NOMO-1 treated with dmso at 0.1 percent for 144 hours (cell line): ENCODE data around the gene DLG4.
A peak's percentile ranks its signal among the peaks of the same experiment; 100 is the strongest.
"Not testable (repeated sequence)": the region's sequence is repeated elsewhere in the genome, so short reads cannot be mapped to it uniquely, and the experiment has no call there.

ENCODE experiments used
- DNase-seq: peaks from one replicate; lab custom pipeline; 2025; ENCODE audit not compliant: unreplicated experiment; lab: John Stamatoyannopoulos, UW

The DLG4 gene

DNA sequence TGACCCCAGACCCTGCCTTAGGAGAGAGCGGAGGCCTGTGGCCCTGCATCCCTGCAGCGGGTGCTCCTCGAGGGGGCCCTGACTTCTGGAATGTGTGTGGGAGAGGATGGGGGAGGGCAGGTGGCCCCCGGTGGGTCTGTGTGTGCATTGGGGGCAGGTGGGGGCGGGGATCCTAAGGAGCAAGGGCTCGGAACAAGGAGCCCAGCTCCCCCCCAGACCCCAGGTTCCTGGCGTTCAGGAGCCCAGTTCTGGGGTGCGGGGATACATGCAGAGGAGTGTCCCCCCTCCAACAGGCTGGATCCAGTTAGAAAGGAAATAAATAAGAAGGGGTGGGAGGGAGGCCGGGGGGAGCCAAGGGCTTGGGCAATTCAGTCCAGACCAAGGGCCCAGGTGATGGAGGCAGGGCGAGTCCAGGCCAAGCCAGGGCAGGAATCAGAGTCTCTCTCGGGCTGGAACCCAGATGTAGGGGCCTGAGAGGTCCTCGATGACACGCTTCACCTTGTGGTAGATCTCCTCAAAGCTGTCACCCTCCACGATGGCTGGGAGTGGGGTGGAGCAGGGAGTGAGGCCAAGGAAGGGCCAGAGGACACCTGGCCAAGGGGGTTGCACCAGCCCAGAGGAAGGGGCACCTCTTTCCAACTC, 29.2 kb downstream of the DLG4 start:
- no peak for DNase-seq

GRCh38 chr17:7186241-7186640, 33.4 kb downstream of the DLG4 start:
- DNase-seq = no peak

DNA sequence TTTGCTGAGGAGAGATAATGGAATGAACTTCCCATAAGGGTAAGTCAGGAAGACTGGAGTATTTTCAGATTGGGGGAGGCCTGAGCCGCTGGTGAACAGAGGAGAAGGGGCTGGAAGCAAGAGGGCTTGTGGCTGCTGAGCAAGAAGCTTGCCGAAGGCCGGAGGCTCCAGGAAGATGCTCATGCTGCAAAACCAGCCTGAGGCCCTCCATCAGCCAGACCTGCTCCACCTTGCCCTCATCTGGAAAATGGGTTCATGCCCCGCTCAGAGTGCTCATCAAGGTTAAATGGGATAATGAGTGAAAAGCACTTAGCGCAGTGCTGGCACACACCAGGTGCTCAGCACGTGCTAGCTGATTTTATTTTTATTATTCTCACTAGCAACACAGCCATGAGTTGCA, 35.0 kb downstream of the DLG4 start:
- DNase-seq = no peak

- no peak for DNase-seq
Measured at GRCh38 chr17:7184091-7184488, 35.5 kb downstream of the DLG4 start.

GRCh38 chr17:7183433-7184090, 36.1 kb downstream of the DLG4 start:
- DNase-seq = no peak

DNA sequence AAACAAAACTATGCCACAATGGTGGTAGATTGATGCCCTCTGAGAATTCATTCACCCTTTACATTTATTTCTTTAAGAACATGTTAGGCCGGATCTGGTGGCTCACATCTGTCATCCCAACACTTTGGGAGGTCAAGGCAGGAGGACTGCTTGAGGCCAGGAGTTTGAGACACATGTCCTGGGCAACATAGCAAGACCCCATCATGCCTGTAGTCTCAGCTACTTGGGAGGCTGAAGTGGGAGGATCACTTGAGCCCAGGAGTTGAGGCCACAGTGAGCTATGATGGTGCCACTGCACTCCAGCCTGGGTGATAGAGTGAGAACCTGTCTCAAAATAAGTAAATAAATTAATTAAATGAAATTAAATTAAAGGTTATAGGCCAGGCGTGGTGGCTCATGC, 37.5 kb downstream of the DLG4 start:
- not testable (repeated sequence) for DNase-seq

DNA sequence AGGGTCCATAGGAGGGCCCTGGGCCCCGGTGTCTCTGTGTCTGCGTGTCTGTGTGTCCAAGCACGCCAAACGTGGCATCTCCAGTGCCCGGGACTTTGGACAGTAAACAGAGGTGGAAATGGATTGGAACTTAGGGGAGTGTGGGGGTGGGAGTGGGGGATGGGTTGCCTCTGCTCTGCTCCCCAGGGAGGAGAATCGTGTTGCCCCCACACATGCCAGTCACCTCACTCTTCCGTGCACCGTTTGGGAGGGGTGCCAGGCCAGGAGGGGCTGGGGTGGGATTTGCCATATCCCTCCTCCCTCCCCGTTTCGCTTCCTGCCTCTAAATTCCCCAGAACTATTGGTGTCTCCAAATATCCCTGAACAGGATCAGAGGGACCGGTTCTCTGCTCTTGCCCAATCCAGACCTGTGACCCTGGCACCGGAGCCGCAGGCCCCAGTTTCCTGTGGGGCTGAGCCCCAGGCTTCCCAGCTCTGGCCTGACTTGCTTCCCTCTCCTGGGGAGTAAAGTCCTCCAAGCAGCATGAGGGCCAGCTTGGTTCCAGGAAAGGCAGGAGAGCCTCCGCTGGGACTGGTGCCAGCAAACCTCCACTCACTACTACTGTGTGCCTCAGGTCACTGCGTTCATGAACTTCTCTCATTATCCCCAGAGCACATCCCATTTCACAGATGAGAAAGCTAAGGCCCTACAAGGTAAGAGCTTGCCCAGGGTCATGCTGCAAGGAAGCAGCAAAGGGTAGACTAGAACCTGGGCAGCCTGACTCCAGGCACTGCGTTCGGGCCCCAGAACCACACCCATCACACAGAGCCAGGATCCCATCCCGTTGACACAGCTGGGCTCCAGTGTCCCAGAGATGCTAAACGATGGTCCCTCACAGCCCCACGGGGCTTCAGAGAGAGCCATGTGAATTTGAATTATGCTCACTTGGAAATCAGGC, 40.0 kb downstream of the DLG4 start, which contains the start of gene ASGR1:
Gene ASGR1, minus strand, starts transcription at position 54 of the 938 bp plus-strand sequence. CDS start 807 bp downstream, outside the sequence.
- no peak for DNase-seq

GRCh38 chr17:7178973-7179316, 40.7 kb downstream of the DLG4 start:
- no peak for DNase-seq

DNA sequence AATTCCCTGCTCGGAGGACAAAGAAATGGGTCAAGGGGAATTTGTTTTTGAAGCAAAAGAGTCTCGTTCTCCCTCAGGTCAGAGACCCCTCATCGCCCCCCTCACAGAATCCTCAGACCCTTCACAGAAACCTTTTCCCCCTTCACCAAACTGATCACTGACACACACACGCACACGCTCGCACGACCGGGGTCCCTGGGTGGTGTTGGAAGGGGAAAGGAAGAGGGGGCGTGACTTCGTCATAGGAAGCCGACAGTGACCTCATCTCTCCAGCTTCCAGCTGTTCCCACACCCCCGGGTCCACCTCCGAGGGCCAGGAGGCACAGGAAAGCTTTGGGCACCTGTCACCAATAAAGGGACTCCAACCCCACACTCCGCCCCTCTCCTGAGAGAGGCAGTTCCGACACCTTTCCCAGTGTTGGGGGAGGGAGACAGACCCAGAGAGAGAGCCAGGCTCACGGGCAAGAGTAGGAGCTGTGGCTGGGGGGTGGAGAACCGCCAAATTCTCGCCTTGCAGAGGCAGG, 41.6 kb downstream of the DLG4 start:
- no peak for DNase-seq

DNA sequence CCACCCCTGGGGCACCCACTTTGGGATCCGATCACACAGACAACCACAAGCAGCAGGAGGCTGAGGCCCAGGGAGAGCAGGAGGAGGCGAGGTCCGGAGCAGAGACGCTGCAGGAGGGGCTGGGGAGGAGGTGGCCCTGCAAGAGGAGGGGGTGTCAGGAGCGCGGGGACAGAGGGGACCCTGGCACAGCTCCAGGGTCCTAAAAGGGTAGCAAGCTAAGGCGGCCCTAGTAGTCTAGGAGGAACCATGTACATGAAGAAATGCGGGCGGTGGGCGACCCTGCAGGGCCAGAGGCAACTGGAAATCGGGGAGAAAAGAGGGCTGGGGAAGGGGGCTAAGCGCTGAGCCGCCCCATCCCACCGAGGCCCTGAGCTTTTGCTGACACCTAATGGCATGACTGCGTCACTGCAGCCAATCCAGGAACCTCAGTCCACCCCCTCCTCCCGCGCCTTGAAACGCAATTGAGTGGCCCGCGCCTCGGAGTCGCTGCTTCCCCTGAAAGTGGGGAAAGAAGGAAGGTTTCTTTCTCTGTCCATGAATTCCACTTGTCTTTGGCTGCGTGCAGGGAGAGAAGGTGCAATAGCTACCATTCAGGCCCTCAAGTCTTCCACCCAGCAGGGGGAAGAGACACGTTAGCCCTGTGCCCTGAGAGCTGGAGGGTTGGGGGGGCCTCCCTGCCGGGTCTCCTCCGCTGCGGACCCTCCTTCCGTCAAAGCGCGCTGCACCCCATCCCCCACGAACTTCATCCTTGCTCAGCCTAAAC, 42.3 kb downstream of the DLG4 start:
- DNase-seq = peak; percentile 40

DNA sequence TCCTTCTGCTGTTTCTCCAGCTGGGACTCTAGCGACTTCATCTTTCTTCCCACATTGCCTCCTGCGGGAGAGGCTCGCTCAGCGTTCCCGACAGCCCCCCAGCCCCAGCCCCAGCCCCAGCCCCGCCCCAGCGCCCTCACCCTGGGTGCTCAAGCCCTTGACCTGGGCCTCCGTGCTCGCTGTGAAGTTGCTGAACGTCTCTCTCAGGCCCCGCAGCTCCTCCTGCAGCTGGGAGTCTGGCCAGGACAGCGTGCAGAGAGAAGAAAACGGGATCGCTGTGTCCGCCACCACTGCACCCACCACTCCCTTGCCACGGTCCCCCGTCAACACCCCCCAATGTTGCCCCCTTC, 42.8 kb downstream of the DLG4 start:
- no peak for DNase-seq

DNA sequence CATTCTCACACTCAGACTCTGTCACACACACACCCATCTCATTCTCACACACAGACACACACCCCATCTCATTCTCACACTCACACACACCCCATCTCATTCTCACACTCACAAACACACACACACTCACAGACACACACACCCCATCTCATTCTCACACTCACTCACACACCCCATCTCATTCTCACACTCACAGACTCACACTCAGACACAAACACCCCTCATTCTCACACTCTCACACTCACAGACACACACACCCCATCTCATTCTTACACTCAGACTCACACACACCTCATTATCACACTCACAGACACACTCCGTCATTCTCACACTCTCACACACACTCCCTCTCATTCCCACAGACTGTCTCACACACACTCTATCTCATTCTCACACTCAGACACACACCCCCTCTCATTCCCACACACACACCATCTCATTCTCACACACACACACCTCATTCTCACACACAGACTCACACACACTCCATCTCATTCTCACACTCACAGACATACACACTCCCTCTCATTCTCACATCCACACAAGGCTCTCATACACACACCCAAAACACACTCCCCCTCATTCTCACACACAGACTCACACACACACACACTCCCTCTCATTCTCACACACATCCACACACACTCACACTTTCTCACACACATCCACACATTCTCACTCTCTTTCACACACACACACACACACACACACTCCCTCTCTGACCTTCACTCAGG, 43.4 kb downstream of the DLG4 start:
- no peak for DNase-seq

DNA sequence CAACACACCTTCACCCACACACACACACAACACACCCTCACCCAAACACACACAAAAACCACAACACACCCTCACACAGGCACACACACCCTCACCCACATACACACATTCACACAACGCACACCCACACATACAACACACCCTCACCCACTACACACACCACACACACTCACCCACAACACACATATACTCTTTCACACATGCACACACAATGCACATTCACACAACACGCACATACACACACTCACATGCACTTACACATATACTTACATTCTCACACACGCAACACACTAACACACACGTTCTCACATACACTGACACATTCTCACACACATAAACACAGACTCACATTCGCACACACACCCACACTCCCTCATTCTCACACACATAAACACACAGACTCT, 44.3 kb downstream of the DLG4 start:
- no peak for DNase-seq

DNA sequence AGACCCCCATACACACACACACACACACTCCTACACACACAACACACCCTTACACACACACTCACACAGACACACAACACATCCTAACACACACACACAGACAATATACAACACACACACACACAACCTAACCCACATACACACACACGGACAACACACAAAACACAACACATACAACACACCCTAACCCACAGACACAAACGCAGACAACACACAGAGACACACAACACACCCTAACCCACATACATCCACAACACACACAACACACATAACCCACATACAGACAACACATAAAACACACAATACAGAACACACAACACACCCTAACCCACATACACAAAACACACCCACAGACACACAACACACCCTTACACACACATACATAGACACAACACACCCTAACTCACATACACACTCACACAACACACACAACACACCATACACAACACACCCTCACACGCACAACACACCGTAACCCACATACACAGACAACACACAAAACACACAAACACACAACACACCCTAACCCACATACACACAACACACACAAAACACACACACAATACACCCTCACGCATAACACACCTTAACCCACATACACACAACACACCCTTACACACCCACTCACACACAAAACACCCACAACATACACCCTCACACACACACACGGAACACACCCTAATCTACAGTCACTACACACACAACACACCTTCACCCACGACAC, 44.9 kb downstream of the DLG4 start:
- DNase-seq = no peak

- DNase-seq = no peak
Measured at GRCh38 chr17:7173687-7174602, 45.7 kb downstream of the DLG4 start.

- not testable (repeated sequence) for DNase-seq
Measured at GRCh38 chr17:7172522-7173191, 47.0 kb downstream of the DLG4 start.

- not testable (repeated sequence) for DNase-seq
Measured at GRCh38 chr17:7169565-7169908, 50.1 kb downstream of the DLG4 start.
